VCaP (cell line): ENCODE measurements around the gene DKK2.

Experiments used
- H3K27ac ChIP-seq: fragments of 450-650 bp; 2 replicates; pipeline ENCODE4 v1.5.1; 2017
- CTCF ChIP-seq: fragments of 450-650 bp; conservative IDR thresholded peaks from 2 replicates; pipeline ENCODE4 v1.5.1; 2017; ENCODE audit warnings: mild to moderate bottlenecking, moderate library complexity

Gene DKK2

GRCh38 chr4:107035819-107036583, at the start of gene DKK2:
TSS of gene DKK2 (minus strand) at chr4:107036313. CDS start at chr4:107035591, 722 bp downstream.
- TF ChIP-seq CTCF: no peak

GRCh38 chr4:107077192-107077591, 41.1 kb upstream of the DKK2 start:
- no peak overlapping the region for H3K27ac ChIP-seq
- TF ChIP-seq CTCF: no peak

More at GRCh38 chr4:107035819-107036583, at the start of gene DKK2:
- no peak within 1 kb of the TSS for H3K27ac ChIP-seq

DNA sequence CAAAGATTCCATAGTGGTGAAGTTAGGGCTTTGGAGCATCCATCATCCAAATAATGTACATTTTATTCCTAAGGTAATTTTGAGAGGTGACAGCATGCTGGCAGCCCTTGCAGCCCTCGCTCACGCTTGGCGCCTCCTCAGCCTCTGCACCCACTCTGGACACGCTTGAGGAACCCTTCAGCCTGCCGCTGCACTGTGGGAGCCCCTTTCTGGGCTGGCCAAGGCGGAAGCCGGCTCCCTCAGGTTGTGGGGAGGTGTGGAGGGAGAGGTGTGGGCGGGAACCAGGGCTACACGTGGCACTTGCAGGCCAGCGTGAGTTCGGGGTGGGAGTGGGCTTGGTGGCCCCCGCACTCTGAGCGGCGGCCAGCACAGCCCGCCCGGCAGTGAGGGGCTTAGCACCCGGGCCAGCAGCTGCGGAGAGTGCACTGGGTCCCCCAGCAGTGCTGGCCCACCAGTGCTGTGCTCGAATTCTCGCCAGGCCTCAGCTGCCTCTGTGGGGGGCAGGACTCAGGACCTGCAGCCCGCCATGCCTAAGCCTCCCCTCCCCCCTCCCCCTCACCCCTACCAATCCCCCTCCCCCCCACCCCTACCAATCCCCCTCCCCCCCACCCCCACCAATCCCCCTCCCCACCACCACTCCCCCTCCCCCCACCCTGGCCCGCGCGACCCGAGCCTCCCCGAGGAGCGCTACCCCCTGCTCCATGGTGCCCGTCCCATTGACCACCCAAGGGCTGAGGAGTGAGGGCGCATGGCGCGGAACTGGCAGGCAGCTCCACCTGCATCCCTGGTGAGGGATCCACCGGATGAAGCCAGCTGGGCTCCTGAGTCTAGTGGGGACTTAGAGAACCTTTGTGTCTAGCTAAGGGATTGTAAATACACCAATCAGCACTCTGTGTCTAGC, 37.0 kb upstream of the DKK2 start:
- TF ChIP-seq CTCF: no peak
- no peak overlapping the region for H3K27ac ChIP-seq

DNA sequence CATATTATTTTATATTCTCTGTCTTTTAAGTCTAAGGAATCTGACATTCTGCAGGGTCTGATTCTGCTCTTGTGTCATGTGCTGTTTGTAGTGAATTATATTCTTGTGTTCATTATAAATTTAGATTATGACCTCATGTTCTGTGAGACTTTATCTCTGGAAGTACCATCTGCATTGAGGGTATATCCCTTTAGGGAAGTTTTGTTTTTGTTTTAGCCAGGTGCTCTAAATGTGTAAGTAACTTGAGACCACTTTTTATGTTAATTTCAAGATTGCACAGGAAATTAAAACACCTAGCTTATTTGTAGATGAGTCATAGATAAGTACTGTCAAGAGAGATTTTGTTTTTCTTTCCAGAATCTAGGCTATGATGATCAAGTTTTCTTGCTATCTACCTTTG, 35.0 kb upstream of the DKK2 start:
- H3K27ac ChIP-seq: no peak overlapping the region
- TF ChIP-seq CTCF: no peak

- TF ChIP-seq CTCF: no peak
- no peak overlapping the region for H3K27ac ChIP-seq
Measured at GRCh38 chr4:107069049-107069448, 32.9 kb upstream of the DKK2 start.

- TF ChIP-seq CTCF: no peak
- H3K27ac ChIP-seq: no peak overlapping the region
Measured at GRCh38 chr4:107068116-107068515, 32.0 kb upstream of the DKK2 start.

GRCh38 chr4:107066621-107067020, 30.5 kb upstream of the DKK2 start:
- H3K27ac ChIP-seq: no peak overlapping the region
- no peak for TF ChIP-seq CTCF
